ENCODE data around the gene MARCKSL1.
"Not testable (repeated sequence)": the region's sequence is repeated elsewhere in the genome, so short reads cannot be mapped to it uniquely, and the experiment has no call there.

Gene MARCKSL1

GRCh38 chr1:32335790-32336590, at the start of gene MARCKSL1:
Gene MARCKSL1 (minus strand): TSS chr1:32336233. CDS start chr1:32336033, 200 bp downstream.
- DNase-seq: peak; percentile 77

DNA sequence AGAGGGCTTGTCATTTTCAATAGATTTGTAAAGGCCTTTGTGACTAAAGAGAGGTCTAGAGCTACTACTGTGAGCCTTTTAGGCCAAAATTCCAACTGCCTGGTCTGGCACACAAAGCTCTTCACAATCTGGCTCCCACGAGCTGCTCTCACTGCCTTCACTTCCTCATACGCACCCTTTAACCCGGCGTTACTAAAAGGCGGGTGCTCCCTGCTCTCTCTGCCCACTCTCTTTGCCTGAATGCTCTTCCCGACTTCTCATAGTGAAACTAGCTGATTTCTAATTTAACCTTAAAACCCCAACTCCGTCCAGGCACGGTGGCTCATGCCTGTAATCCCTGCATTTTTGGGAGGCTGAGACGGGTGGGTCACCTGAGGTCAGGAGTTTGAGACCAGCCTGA, 44.0 kb upstream of the MARCKSL1 start:
- DNase-seq: no peak

- DNase-seq: no peak
Observed at GRCh38 chr1:32377541-32378220, 41.6 kb upstream of the MARCKSL1 start.

GRCh38 chr1:32376199-32376598, 40.2 kb upstream of the MARCKSL1 start:
- DNase-seq: no peak

GRCh38 chr1:32373996-32374592, 38.1 kb upstream of the MARCKSL1 start:
- no peak for DNase-seq

GRCh38 chr1:32372149-32372756, 36.2 kb upstream of the MARCKSL1 start:
- DNase-seq: peak; percentile 62

GRCh38 chr1:32367912-32368635, 32.0 kb upstream of the MARCKSL1 start:
- no peak for DNase-seq

- no peak for DNase-seq
Observed at GRCh38 chr1:32365445-32365844, 29.4 kb upstream of the MARCKSL1 start.

GRCh38 chr1:32364836-32365235, 28.8 kb upstream of the MARCKSL1 start:
- no peak for DNase-seq

- no peak for DNase-seq
Observed at GRCh38 chr1:32363713-32364112, 27.7 kb upstream of the MARCKSL1 start.

DNA sequence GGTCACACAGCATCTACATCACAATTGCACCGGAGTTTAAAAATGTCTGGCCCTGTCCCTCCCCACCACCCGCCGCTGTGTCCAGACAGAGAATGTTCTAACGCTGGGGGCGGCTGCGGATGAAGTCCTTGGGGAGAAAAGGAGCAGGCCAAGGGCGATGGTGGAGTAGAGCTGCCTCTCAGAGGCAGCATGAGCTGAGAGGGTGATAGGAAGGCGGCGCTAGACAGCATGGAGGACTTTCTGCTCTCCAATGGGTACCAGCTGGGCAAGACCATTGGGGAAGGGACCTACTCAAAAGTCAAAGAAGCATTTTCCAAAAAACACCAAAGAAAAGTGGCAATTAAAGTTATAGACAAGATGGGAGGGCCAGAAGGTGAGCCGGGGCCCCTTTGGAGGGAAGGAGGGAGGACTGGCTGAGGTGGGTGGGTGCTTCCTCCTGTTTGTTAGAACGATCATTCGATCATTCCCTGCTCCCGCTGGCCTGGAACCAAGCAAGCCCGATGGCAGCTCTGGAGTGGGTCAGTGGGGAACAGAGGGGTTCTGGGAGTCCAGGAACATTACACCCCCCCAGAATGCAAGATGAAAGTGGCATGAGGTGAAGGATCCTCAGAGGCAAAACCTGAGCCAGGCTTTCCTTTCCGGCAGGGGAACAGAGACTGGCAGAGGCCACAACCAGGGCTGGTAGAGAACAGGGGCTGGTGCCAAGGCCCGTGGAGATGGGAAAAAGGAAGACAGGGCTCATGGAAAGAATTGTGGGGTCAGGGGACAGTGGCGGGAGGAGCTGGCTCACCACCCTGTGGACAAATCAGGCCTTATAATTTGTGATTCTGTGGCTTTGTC, 26.7 kb upstream of the MARCKSL1 start, which contains the start of the genes FAM229A and TSSK3:
TSS of gene FAM229A (minus strand) at position 12 of the 840 bp plus-strand sequence. CDS start 394 bp downstream, outside the sequence.
TSS of gene TSSK3 (plus strand) at position 66 of the 840 bp plus-strand sequence. CDS start at position 229, 163 bp downstream.
- DNase-seq: no peak

DNA sequence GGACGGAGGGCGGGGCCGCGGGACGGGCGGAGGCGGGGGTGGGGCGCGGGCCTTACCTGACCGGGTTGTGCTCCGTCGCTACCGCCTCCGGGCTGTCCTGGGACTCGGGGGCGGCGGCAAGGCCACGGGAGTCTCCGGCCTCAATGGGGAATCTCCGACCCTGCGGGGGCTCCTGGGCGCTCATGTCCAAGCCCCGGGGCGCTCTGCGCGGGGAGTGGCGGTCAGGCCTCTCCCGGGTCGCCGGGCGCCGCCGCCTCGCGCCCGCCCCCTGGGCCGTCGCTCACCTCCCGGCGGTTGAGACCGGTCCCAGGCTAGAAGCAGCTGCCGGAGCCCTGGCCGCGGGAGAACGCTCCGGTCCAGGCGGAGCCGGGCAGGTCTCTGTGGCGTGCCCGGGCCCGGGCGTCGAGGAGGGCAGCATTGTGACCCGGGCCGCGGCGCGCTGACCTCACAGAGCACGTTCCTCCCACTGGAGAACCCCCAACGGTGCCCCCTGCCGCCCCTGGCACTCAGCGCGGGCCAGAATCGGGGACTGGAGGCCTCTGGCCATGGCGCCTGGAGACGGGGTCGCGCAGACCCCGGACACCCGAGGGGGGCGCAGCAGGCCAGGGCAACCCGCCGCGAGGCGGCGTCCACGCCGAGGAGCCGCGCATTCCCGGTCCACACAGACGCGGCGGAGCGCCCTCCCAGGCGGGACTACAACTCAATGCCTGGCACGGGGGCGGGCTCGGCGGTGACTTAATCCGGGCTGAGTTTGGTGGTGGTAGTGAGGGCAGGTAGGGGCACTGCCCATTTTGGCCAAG, 25.8 kb upstream of the MARCKSL1 start:
- DNase-seq: no peak

GRCh38 chr1:32361308-32361673, 25.3 kb upstream of the MARCKSL1 start:
- DNase-seq: no peak

GRCh38 chr1:32358435-32358834, 22.4 kb upstream of the MARCKSL1 start:
- DNase-seq: no peak

DNA sequence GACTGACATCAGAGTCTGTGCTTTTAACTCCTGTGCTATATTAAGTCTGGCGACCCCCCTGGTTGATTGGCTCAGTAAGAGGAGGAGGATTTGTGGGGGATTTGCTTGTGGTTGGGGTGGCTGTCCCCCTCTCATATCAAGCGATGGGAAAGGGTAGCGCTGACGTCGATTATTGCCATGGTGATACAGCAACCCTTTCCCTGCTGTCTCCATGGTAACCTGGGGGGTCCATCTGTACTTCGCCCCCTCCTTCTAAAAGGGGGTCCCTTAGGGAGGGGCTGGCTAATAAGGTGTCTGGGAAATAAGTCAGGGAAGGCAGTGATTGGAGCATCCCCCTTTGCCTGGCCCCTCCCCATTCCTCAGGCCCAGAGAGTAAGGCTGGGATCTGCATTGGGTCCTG, 21.6 kb upstream of the MARCKSL1 start:
- DNase-seq: no peak

DNA sequence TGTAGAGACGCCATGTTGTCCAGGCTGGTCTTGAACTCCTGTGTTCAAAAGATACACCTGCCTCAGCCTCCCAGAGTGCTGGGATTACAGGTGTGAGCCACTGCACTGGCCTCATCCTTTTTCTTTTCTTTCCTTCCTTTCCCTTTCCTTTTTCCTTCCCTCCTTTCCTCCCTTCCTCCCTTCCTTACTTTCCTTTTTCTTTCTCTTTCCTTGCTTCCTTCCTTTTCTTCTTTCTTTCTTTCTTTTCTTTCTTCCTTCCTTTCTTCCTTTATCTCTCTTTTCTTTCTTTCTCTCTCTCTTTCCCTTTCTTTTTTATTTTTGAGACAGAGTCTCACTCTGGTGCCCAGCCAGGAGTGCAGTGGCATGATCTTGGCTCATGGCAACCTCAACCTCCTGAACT, 20.4 kb upstream of the MARCKSL1 start:
- no peak for DNase-seq

- not testable (repeated sequence) for DNase-seq
Observed at GRCh38 chr1:32355778-32356177, 19.7 kb upstream of the MARCKSL1 start.

DNA sequence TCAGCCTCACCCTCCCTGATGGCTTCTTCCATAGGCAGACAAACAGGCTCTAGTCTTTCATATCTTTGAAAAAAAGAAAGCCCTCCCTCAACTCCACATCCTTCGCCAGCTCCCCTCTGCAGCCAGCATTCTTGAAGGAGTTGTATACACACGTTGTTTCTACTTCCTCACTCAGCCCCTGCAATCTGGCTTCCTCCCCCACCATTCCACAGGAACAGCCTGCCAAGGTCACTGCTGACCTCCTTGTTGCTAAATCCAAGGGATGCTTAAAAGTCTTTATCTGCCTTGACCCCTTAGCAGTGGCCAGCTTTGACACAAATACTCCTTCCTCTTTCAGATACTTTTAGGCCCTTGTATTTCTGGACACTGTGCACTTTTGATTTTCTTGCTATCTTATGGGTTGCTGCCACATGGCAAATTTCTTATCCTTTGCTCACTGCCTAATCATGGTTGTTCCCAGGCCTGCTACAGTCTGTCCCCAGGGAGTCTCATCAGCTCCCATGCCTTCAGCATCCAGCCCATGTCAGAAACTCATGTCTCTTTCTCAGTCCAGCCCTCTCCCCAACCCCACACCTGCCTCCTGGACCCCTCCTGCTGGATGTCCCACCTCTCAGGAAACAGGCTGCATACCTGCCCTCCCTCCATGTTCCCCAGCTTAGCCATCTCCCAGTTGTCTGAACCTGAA, 18.0 kb upstream of the MARCKSL1 start:
- no peak for DNase-seq

GRCh38 chr1:32353431-32353830, 17.4 kb upstream of the MARCKSL1 start:
- DNase-seq: no peak

DNA sequence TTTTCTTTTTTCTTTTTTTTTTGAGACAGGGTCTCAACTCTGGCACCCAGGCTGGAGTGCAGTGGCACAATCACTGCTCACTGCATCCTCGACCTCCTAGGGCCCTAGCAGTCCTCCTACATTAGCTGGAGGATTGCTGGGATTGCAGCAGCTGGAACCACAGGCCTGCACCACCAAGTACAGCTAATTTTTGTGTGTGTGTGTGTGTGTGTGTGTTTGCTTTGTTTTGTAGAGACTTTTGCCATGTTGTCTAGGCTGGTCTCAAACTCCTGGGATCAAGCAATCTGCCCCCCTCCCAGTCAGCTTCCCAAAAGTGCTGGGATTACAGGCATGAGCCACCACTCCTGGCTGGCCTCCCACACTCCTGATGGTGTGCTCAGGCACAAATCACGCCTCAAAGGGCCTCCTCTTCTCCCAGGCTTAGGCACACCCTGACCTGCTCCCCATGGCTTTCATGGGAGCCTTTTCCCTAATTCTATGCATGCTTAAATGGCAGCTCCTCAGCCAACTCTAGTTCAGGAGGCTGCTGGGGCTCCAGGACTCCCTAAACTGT, 16.9 kb upstream of the MARCKSL1 start:
- DNase-seq: no peak

Data from activated CD4-positive, alpha-beta T cell treated with anti-CD3 and anti-CD28 coated beads, Interleukin-2, amount 50 U/mL, for 16 hours (primary cell).